Neural progenitor cell (in vitro differentiated cells): Measurements from ENCODE around the gene NUP62. TPM values are rescaled to one million over a fixed set of nuclear protein-coding genes. Genes with fewer than 3 reads are reported as not detected.

Experiments used
- DNase-seq: peaks from one replicate; pipeline ENCODE4 v3.0.0-alpha.2; 2016; ENCODE audit warnings: low spot score
- H2AFZ ChIP-seq: fragments of 200-600 bp; sonication (generic); replicated peaks from 2 replicates; pipeline ENCODE4 v1.6.1; 2016; ENCODE audit warnings: antibody characterized with exemption
- H3F3A ChIP-seq: fragments of 200-600 bp; sonication (generic); 2 replicates; pipeline ENCODE4 v1.6.1; 2016; ENCODE audit warnings: antibody characterized with exemption, low read depth
- H3K27ac ChIP-seq: fragments of 200-600 bp; sonication (generic); 2 replicates; pipeline ENCODE4 v1.5.1; 2016; ENCODE audit warnings: mild to moderate bottlenecking
- H3K27me3 ChIP-seq: fragments of 200-600 bp; sonication (generic); 2 replicates; pipeline ENCODE4 v1.6.1; 2016; ENCODE audit warnings: mild to moderate bottlenecking, moderate library complexity
- H3K36me3 ChIP-seq: fragments of 200-600 bp; sonication (generic); 2 replicates; pipeline ENCODE4 v1.5.1; 2016
- H3K4me1 ChIP-seq: fragments of 200-600 bp; sonication (generic); 2 replicates; pipeline ENCODE4 v1.6.1; 2016; ENCODE audit warnings: mixed run types
- H3K4me2 ChIP-seq: fragments of 200-600 bp; sonication (generic); 2 replicates; pipeline ENCODE4 v1.6.1; 2016
- H3K4me3 ChIP-seq: fragments of 200-600 bp; sonication (generic); 2 replicates; pipeline ENCODE4 v1.5.1; 2016
- H3K79me2 ChIP-seq: fragments of 200-600 bp; sonication (generic); 2 replicates; pipeline ENCODE4 v1.6.1; 2016; ENCODE audit warnings: low read depth
- H3K9ac ChIP-seq: fragments of 200-600 bp; sonication (generic); 2 replicates; pipeline ENCODE4 v1.6.1; 2016
- H3K9me3 ChIP-seq: fragments of 200-600 bp; sonication (generic); 2 replicates; pipeline ENCODE4 v1.5.1; 2016; ENCODE audit warnings: low read depth
- H4K20me1 ChIP-seq: fragments of 200-600 bp; sonication (generic); 2 replicates; pipeline ENCODE4 v1.6.1; 2016; ENCODE audit warnings: low read depth
- H3K27ac Mint-ChIP-seq: 3 replicates; pipeline ENCODE4 v1.8.0; 2021; ENCODE audit warnings: mixed read lengths
- H3K27me3 Mint-ChIP-seq: 2 replicates; pipeline ENCODE4 v1.8.0; 2022; ENCODE audit warnings: low read depth, mild to moderate bottlenecking, inconsistent platforms, moderate library complexity, mixed read lengths; ENCODE audit not compliant: insufficient read depth
- H3K36me3 Mint-ChIP-seq: 3 replicates; pipeline ENCODE4 v1.8.0; 2021; ENCODE audit warnings: mixed read lengths
- H3K4me1 Mint-ChIP-seq: 3 replicates; pipeline ENCODE4 v1.8.0; 2021; ENCODE audit warnings: mixed read lengths
- H3K4me3 Mint-ChIP-seq: 3 replicates; pipeline ENCODE4 v1.8.0; 2021; ENCODE audit warnings: mild to moderate bottlenecking, moderate library complexity, mixed read lengths
- H3K9me3 Mint-ChIP-seq: 3 replicates; pipeline ENCODE4 v1.8.0; 2020; ENCODE audit warnings: mixed read lengths
- EZH2 ChIP-seq: fragments of 200-600 bp; sonication (generic); IDR thresholded peaks from 2 replicates; pipeline ENCODE4 v1.6.1; 2017; ENCODE audit warnings: antibody characterized with exemption, mild to moderate bottlenecking, moderate library complexity
- EZH2phosphoT487 ChIP-seq: fragments of 200-600 bp; sonication (generic); IDR thresholded peaks from 2 replicates; pipeline ENCODE4 v1.6.1; 2017; ENCODE audit warnings: antibody characterized with exemption
- total RNA-seq: library from RNA; depleted of rRNA; stranded (reverse); fragments of >200 nt; gene quantifications from 2 replicates; pipeline ENCODE4 v1.2.3, GENCODE V29; 2015; ENCODE audit warnings: low replicate concordance
- TF ChIP-seq, protein P1 (sequence below): fragments of 200-600 bp; sonication (generic); IDR thresholded peaks from 2 replicates; pipeline ENCODE4 v1.5.1; 2017; ENCODE audit warnings: antibody characterized with exemption, mild to moderate bottlenecking

NUP62 gene
- total RNA-seq, 1 donor from 2014 or later, result 48.2 TPM

DNA sequence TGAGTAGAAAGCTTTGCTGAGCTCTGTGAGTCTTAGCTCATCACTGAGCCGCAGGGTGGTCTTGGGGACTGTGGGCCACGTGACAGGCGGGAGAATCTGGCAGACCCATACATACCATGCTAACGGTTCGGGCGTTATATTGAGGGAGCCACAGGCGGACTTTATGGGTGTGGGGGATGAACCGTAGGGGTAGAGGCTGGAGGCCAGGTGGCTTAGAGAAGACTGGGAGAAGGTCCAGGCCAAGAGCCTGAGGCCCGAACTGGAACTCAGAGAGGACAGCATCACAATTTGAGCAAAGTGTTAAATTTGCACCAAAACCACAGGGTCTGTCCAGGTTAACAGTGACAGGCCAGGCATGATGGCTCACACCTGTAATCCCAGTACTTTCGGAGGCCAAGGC, 15.6 kb downstream of the NUP62 start:
- no peak overlapping the region for H3K27ac Mint-ChIP-seq
- TF ChIP-seq, protein P1, sequence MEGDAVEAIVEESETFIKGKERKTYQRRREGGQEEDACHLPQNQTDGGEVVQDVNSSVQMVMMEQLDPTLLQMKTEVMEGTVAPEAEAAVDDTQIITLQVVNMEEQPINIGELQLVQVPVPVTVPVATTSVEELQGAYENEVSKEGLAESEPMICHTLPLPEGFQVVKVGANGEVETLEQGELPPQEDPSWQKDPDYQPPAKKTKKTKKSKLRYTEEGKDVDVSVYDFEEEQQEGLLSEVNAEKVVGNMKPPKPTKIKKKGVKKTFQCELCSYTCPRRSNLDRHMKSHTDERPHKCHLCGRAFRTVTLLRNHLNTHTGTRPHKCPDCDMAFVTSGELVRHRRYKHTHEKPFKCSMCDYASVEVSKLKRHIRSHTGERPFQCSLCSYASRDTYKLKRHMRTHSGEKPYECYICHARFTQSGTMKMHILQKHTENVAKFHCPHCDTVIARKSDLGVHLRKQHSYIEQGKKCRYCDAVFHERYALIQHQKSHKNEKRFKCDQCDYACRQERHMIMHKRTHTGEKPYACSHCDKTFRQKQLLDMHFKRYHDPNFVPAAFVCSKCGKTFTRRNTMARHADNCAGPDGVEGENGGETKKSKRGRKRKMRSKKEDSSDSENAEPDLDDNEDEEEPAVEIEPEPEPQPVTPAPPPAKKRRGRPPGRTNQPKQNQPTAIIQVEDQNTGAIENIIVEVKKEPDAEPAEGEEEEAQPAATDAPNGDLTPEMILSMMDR, result no peak
- no peak for TF ChIP-seq EZH2
- no peak for TF ChIP-seq EZH2phosphoT487

DNA sequence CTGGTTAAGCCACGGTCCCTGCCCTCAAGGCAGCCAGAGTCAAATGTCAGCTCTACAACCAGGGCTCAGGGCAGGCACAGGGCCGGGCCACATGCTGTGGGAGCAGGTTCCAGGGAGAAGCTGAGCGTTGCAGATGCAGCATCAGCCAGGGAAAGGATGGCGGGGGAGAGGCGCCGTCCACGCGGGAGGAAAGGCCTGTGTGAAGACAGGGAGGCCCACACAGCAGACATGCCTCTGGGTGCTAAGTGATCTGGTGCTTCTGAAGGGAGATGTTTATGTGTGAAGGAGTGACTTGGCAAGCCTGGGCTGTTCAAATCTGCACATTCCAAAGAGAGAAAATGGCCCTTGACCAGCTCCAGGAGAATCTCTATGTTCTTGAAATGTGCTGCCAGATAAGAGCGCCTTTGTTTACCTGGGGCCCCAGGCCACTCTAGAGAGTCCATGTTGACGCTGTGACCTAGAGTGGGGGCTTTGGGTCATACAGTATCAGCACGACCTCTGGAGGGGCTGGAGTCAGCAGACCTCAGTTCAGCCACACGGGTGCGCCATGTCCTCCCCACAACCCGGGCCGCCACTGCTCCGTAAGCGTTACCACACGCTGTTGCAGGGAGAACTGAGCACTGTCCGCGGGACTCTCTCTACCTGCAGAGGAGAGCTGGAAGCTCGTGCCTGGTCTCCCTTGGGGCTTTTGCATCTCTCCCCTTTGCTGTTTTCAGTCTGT, 16.2 kb downstream of the NUP62 start:
- Mint-ChIP-seq H3K4me1 (peaks cover 6% of the 10 kb centered on the region), H3K27me3 (peaks cover 11% of the 10 kb centered on the region), H3K4me3 (no peak overlapping the region), H3K27ac (no peak overlapping the region), H3K9me3 (peaks cover 3% of the 10 kb centered on the region), H3K36me3 (peaks cover 43% of the 10 kb centered on the region)
- no peak overlapping the region for H3K4me2 ChIP-seq
- H3K4me1 ChIP-seq, result no peaks in the 10 kb centered on the region
- H3K9ac ChIP-seq, result no peak overlapping the region
- H3K79me2 ChIP-seq, result peaks cover 73% of the 10 kb centered on the region
- no peaks in the 10 kb centered on the region for H3K36me3 ChIP-seq
- H2AFZ ChIP-seq, result no peak overlapping the region
- H3F3A ChIP-seq, result peaks cover 8% of the 10 kb centered on the region
- no peak for DNase-seq
- no peak overlapping the region for H3K27ac ChIP-seq
- H3K27me3 ChIP-seq, result no peaks in the 10 kb centered on the region
- H3K4me3 ChIP-seq, result no peak overlapping the region
- H4K20me1 ChIP-seq, result peaks cover 84% of the 10 kb centered on the region
- TF ChIP-seq EZH2phosphoT487, result no peak
- TF ChIP-seq, protein P1, result peak; percentile 17
- TF ChIP-seq EZH2, result no peak
- H3K9me3 ChIP-seq, result no peaks in the 10 kb centered on the region

More for the DNA sequence above, 15.6 kb downstream of the NUP62 start:
- H3K4me3 Mint-ChIP-seq, result no peak overlapping the region
- Histone ChIP-seq H3K4me2 (no peak overlapping the region), H3K36me3 (no peaks in the 10 kb centered on the region), H4K20me1 (peaks cover 85% of the 10 kb centered on the region), H3K9me3 (no peaks in the 10 kb centered on the region), H3F3A (peaks cover 11% of the 10 kb centered on the region), H3K4me3 (no peak overlapping the region), H3K79me2 (peaks cover 79% of the 10 kb centered on the region), H3K9ac (no peak overlapping the region), H3K27ac (no peak overlapping the region), H3K27me3 (no peaks in the 10 kb centered on the region), H3K4me1 (no peaks in the 10 kb centered on the region), H2AFZ (no peak overlapping the region)
- no peak for DNase-seq
- peaks cover 3% of the 10 kb centered on the region for H3K9me3 Mint-ChIP-seq
- peaks cover 8% of the 10 kb centered on the region for H3K27me3 Mint-ChIP-seq
- H3K36me3 Mint-ChIP-seq, result peaks cover 44% of the 10 kb centered on the region
- H3K4me1 Mint-ChIP-seq, result peaks cover 6% of the 10 kb centered on the region

DNA sequence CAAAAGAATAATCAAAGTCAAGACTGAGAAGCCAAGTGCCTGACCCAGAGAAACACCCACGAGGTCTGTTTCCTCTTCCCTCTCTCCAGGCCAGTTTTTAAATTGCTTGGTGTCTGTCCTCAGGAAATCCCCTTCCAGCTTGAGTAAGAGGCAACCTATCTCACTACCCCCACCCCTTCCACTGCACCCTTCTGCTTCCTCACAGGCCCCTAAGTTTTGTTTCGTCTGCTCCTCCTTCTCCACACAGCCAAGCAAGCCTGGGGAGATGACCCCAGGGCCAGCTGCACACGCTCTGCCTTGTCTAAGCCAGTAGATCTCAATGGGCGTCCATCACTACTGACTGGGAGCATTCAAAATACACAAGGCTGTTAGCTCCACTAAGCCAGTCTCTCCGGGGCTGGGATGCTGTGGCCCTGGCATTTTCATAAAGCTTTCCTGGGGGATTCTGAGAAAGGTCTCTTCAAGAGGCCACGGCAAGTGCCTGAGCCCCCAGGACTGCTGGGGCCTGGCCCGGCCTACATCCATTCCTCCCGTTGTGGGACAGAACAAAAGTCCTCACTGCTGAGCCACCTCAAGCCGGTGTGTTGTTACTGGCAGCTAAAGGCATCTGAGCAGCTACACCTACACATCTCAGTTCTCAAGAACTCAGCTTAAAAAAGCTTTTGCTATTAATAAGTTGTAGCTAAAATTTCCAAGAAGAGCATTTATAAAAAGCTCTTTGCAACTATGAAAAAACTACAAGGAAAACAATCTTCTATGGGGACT, 17.7 kb downstream of the NUP62 start:
- Histone ChIP-seq H3K9ac (no peak overlapping the region), H3K4me3 (no peak overlapping the region), H3K36me3 (no peaks in the 10 kb centered on the region), H2AFZ (no peak overlapping the region), H3K27me3 (no peaks in the 10 kb centered on the region), H3K4me1 (no peaks in the 10 kb centered on the region), H3K79me2 (peaks cover 57% of the 10 kb centered on the region), H3K4me2 (no peak overlapping the region), H3F3A (no peaks in the 10 kb centered on the region), H3K27ac (no peak overlapping the region), H3K9me3 (no peaks in the 10 kb centered on the region), H4K20me1 (peaks cover 83% of the 10 kb centered on the region)
- peaks cover 11% of the 10 kb centered on the region for H3K27me3 Mint-ChIP-seq
- peaks cover 43% of the 10 kb centered on the region for H3K36me3 Mint-ChIP-seq
- no peak for DNase-seq
- H3K4me1 Mint-ChIP-seq, result peaks cover 3% of the 10 kb centered on the region
- H3K9me3 Mint-ChIP-seq, result peaks cover 3% of the 10 kb centered on the region
- H3K4me3 Mint-ChIP-seq, result peak overlapping the region; percentile 52
- H3K27ac Mint-ChIP-seq, result peak overlapping the region; percentile 30
- TF ChIP-seq EZH2 (no peak), EZH2phosphoT487 (no peak)
- TF ChIP-seq, protein P1, result no peak
